ENCODE data around the gene LARP4B. TPM values are rescaled to one million over a fixed set of nuclear protein-coding genes. Genes with fewer than 3 reads are reported as not detected.

The LARP4B gene
- total RNA-seq, 1 donor from 2014 or later = 114 TPM

- DNase-seq (peak; percentile 40), ATAC-seq (no peak)
- no peak overlapping the region for H3K4me3 ChIP-seq
- no peaks in the 10 kb centered on the region for H3K36me3 ChIP-seq
- no peak for TF ChIP-seq CTCF (IDR thresholded peaks at IDR 0.05)
- H3K27me3 ChIP-seq (ENCODE audit: low read depth) = peaks cover 2% of the 10 kb centered on the region
- no peak overlapping the region for H3K27ac ChIP-seq
- no peaks in the 10 kb centered on the region for H3K9me3 ChIP-seq
- intact Hi-C loops (cut with DNase I) = no loop called here
- no peaks in the 10 kb centered on the region for H3K4me1 ChIP-seq
Observed at GRCh38 chr10:790821-791551, 140.5 kb downstream of the LARP4B start.

GRCh38 chr10:789831-790701 lies 141.4 kb downstream of the LARP4B start:
- Histone ChIP-seq H3K4me3 (no peak overlapping the region), H3K36me3 (no peaks in the 10 kb centered on the region), H3K4me1 (peaks cover 1% of the 10 kb centered on the region), H3K9me3 (no peaks in the 10 kb centered on the region), H3K27me3 (ENCODE audit: low read depth) (peaks cover 9% of the 10 kb centered on the region), H3K27ac (no peak overlapping the region)
- DNase-seq (peak; percentile 35), ATAC-seq (peak in 1 of 2 donors; percentile 6)
- intact Hi-C loops (cut with DNase I) = no loop called here
- TF ChIP-seq CTCF (IDR thresholded peaks at IDR 0.05) = no peak

- peak; percentile 82 to 93 for ATAC-seq
- DNase-seq = peak; percentile 80
- no peaks in the 10 kb centered on the region for H3K9me3 ChIP-seq
- peak overlapping the region; percentile 46 for H3K4me3 ChIP-seq
- peaks cover 18% of the 10 kb centered on the region for H3K27me3 ChIP-seq (ENCODE audit: low read depth)
- intact Hi-C loops (cut with DNase I) = no loop called here
- peaks cover 10% of the 10 kb centered on the region for H3K4me1 ChIP-seq
- H3K27ac ChIP-seq = no peak overlapping the region
- peak; percentile 64 for TF ChIP-seq CTCF (IDR thresholded peaks at IDR 0.05)
- H3K36me3 ChIP-seq = no peaks in the 10 kb centered on the region
Observed at GRCh38 chr10:788796-789748, 142.4 kb downstream of the LARP4B start.

GRCh38 chr10:787933-788651 lies 143.4 kb downstream of the LARP4B start:
- intact Hi-C loops (cut with DNase I) = no loop called here
- Histone ChIP-seq H3K4me3 (no peak overlapping the region), H3K27me3 (ENCODE audit: low read depth) (peaks cover 24% of the 10 kb centered on the region), H3K9me3 (no peaks in the 10 kb centered on the region), H3K36me3 (no peaks in the 10 kb centered on the region), H3K4me1 (peaks cover 10% of the 10 kb centered on the region), H3K27ac (no peak overlapping the region)
- no peak for DNase-seq
- no peak for ATAC-seq
- TF ChIP-seq CTCF (IDR thresholded peaks at IDR 0.05) = no peak

Measured in lower lobe of right lung (tissue), 2 donors.